ENCODE results near the gene VPS8.

The VPS8 gene

GRCh38 chr3:185030951-185031350, 219.0 kb downstream of the VPS8 start:
- no peak overlapping the region for H3K27ac ChIP-seq
- no peak for DNase-seq
- H3K36me3 ChIP-seq (replicated peaks), result no peaks in the 10 kb centered on the region
- in situ Hi-C loops (cut with HindIII; ENCODE audit: low pct_ligation_motif_present, low sequenced_read_pairs), result no loop called here
- no peaks in the 10 kb centered on the region for H3K27me3 ChIP-seq (replicated peaks)
- no peak overlapping the region for H3K4me3 ChIP-seq (ENCODE audit: low read depth, low read length)
- TF ChIP-seq CTCF (IDR thresholded peaks at IDR 0.05; ENCODE audit: low read depth, low read length, missing control alignments), result no peak

- Histone ChIP-seq H3K4me3 (ENCODE audit: low read depth, low read length) (no peak overlapping the region), H3K27ac (no peak overlapping the region), H3K36me3 (replicated peaks) (no peaks in the 10 kb centered on the region), H3K27me3 (replicated peaks) (no peaks in the 10 kb centered on the region)
- no peak for TF ChIP-seq CTCF (IDR thresholded peaks at IDR 0.05; ENCODE audit: low read depth, low read length, missing control alignments)
- in situ Hi-C loops (cut with HindIII; ENCODE audit: low pct_ligation_motif_present, low sequenced_read_pairs), result no loop called here
- no peak for DNase-seq
Observed at GRCh38 chr3:185037801-185038200, 225.8 kb downstream of the VPS8 start.

GRCh38 chr3:185040425-185040824, 228.5 kb downstream of the VPS8 start:
- no peak overlapping the region for H3K27ac ChIP-seq
- in situ Hi-C loops (cut with HindIII; ENCODE audit: low pct_ligation_motif_present, low sequenced_read_pairs), result no loop called here
- H3K4me3 ChIP-seq (ENCODE audit: low read depth, low read length), result no peak overlapping the region
- no peaks in the 10 kb centered on the region for H3K27me3 ChIP-seq (replicated peaks)
- no peak for TF ChIP-seq CTCF (IDR thresholded peaks at IDR 0.05; ENCODE audit: low read depth, low read length, missing control alignments)
- no peaks in the 10 kb centered on the region for H3K36me3 ChIP-seq (replicated peaks)
- no peak for DNase-seq

- no peaks in the 10 kb centered on the region for H3K36me3 ChIP-seq (replicated peaks)
- H3K27ac ChIP-seq, result no peak overlapping the region
- H3K27me3 ChIP-seq (replicated peaks), result no peaks in the 10 kb centered on the region
- H3K4me3 ChIP-seq (ENCODE audit: low read depth, low read length), result no peak overlapping the region
- DNase-seq, result no peak
- in situ Hi-C loops (cut with HindIII; ENCODE audit: low pct_ligation_motif_present, low sequenced_read_pairs), result no loop called here
- TF ChIP-seq CTCF (IDR thresholded peaks at IDR 0.05; ENCODE audit: low read depth, low read length, missing control alignments), result no peak
Observed at GRCh38 chr3:185041540-185041939, 229.6 kb downstream of the VPS8 start.

GRCh38 chr3:185042312-185043050, 230.5 kb downstream of the VPS8 start:
- Histone ChIP-seq H3K36me3 (replicated peaks) (no peaks in the 10 kb centered on the region), H3K4me3 (ENCODE audit: low read depth, low read length) (no peak overlapping the region), H3K27me3 (replicated peaks) (no peaks in the 10 kb centered on the region), H3K27ac (no peak overlapping the region)
- in situ Hi-C loops (cut with HindIII; ENCODE audit: low pct_ligation_motif_present, low sequenced_read_pairs), result no loop called here
- DNase-seq, result no peak
- TF ChIP-seq CTCF (IDR thresholded peaks at IDR 0.05; ENCODE audit: low read depth, low read length, missing control alignments), result no peak

GRCh38 chr3:185046164-185046515, 234.2 kb downstream of the VPS8 start:
- in situ Hi-C loops (cut with HindIII; ENCODE audit: low pct_ligation_motif_present, low sequenced_read_pairs), result no loop called here

More at GRCh38 chr3:185046164-185046515, 234.2 kb downstream of the VPS8 start:
- Histone ChIP-seq H3K36me3 (replicated peaks) (peaks cover 3% of the 10 kb centered on the region), H3K27ac (no peak overlapping the region), H3K4me3 (ENCODE audit: low read depth, low read length) (no peak overlapping the region), H3K27me3 (replicated peaks) (no peaks in the 10 kb centered on the region)
- no peak for TF ChIP-seq CTCF (IDR thresholded peaks at IDR 0.05; ENCODE audit: low read depth, low read length, missing control alignments)
- DNase-seq, result no peak
